Measurements from ENCODE around the gene ITGBL1. TPM values are rescaled to one million over a fixed set of nuclear protein-coding genes. Genes with fewer than 3 reads are reported as not detected.

Gene ITGBL1
- total and polyA plus RNA-seq, 2 of the 8 experiments (the other 6 are each of a cell fraction or from before 2014, with no cell fraction given) = not detected

- H3K4ac ChIP-seq (replicated peaks; ENCODE audit: insufficient read length, low read depth, low read length) = no peak overlapping the region
- H4K5ac ChIP-seq (ENCODE audit: insufficient read length, low read depth, low read length) = no peak overlapping the region
- H3K4me2 ChIP-seq (ENCODE audit: insufficient read depth in 1 of 2, low read depth in 2 of 2, low read length in 2 of 2) = no peak overlapping the region
- no peak overlapping the region for H4K91ac ChIP-seq (replicated peaks; ENCODE audit: insufficient read length, low read length)
- H3K18ac ChIP-seq (ENCODE audit: extremely low read depth, low read length) = no peak overlapping the region
- H2BK12ac ChIP-seq (ENCODE audit: low read depth, low read length) = no peak overlapping the region
- no peaks in the 10 kb centered on the region for H3K23me2 ChIP-seq (ENCODE audit: low read depth, low read length)
- H3K27ac ChIP-seq (ENCODE audit: low read depth, low read length) = no peak overlapping the region
- peaks cover 0 to 1% (median 0%) of the 10 kb centered on the region in 4 experiments; a peak in 1 of 7 replicates for H3K27me3 ChIP-seq (replicated peaks in 1 of 4; ENCODE audit: control insufficient read depth in 3 of 4, extremely low read depth in 1 of 4, insufficient read depth in 3 of 4, low read length in 3 of 4)
- FAIRE-seq (no peak), DNase-seq (ENCODE audit: low read depth in 1 of 2, low spot score in 2 of 2) (no peak)
- H3K56ac ChIP-seq (replicated peaks; ENCODE audit: insufficient read length, low read depth, low read length) = no peak overlapping the region
- H3K79me1 ChIP-seq (ENCODE audit: low read depth, low read length) = no peaks in the 10 kb centered on the region
- H3K79me2 ChIP-seq (ENCODE audit: control insufficient read depth in 1 of 2, insufficient read depth in 2 of 2, low read length in 2 of 2) = no peaks in the 10 kb centered on the region
- 0 out of 2 replicates have a peak overlapping the region, but pooled peaks have one; percentile 21 for H2AFZ ChIP-seq (ENCODE audit: low read length)
- no peak overlapping the region for H2BK15ac ChIP-seq (ENCODE audit: low read length)
- no peaks in the 10 kb centered on the region for H3K4me1 ChIP-seq (replicated peaks in 1 of 4; ENCODE audit: control insufficient read depth in 3 of 4, insufficient read depth in 4 of 4, low read length in 3 of 4)
- no peaks in the 10 kb centered on the region for H3K36me3 ChIP-seq (ENCODE audit: control insufficient read depth in 2 of 4, insufficient read depth in 4 of 4, low read length in 3 of 4)
- no peak overlapping the region for H3K23ac ChIP-seq (ENCODE audit: insufficient read length)
- no peak overlapping the region for H4K8ac ChIP-seq (ENCODE audit: extremely low read depth, insufficient read depth, low read length)
- no peak overlapping the region for H3K9ac ChIP-seq (replicated peaks in 1 of 4; ENCODE audit: extremely low read depth in 1 of 4, low read depth in 3 of 4, low read length in 3 of 4)
- no peak for TF ChIP-seq JUN (IDR thresholded peaks at IDR 0.05; ENCODE audit: low read depth, low read length)
- no peak for TF ChIP-seq SP2 (IDR thresholded peaks at IDR 0.05; ENCODE audit: low read length)
- no peak for TF ChIP-seq MAX (IDR thresholded peaks at IDR 0.05)
- TF ChIP-seq EGR1 (IDR thresholded peaks at IDR 0.05; ENCODE audit: borderline replicate concordance, low read depth, low read length) = no peak
- no peak for TF ChIP-seq ASH2L (IDR thresholded peaks at IDR 0.05; ENCODE audit: low read length)
- no peak for TF ChIP-seq CREB1 (IDR thresholded peaks at IDR 0.05)
- TF ChIP-seq BRCA1 (IDR thresholded peaks at IDR 0.05; ENCODE audit: low read depth, low read length) = no peak
- no peak for TF ChIP-seq JUND (IDR thresholded peaks at IDR 0.05; ENCODE audit: low read length)
- no peak for TF ChIP-seq SIRT6 (IDR thresholded peaks at IDR 0.05; ENCODE audit: low read length)
- no peak for TF ChIP-seq SRF (IDR thresholded peaks at IDR 0.05; ENCODE audit: low read depth, low read length)
- no peak for TF ChIP-seq MAFK (IDR thresholded peaks at IDR 0.05; ENCODE audit: low read depth, low read length)
- no peak overlapping the region for H3K14ac ChIP-seq (ENCODE audit: insufficient read length)
- no peaks in the 10 kb centered on the region for H4K20me1 ChIP-seq (replicated peaks in 1 of 2; ENCODE audit: control insufficient read depth in 1 of 2, insufficient read depth in 2 of 2, low read length in 2 of 2)
- POLR2A ChIA-PET (ENCODE audit: partially characterized antibody) = no interaction called here
- no peak overlapping the region for H3K4me3 ChIP-seq (ENCODE audit: extremely low read depth in 1 of 4, insufficient read depth in 2 of 4, low read depth in 3 of 4, low read length in 4 of 4)
- H2BK120ac ChIP-seq (replicated peaks; ENCODE audit: low read depth, low read length) = no peak overlapping the region
- no peak overlapping the region for H2BK5ac ChIP-seq (ENCODE audit: low read depth, low read length)
- no peak overlapping the region for H2BK20ac ChIP-seq (ENCODE audit: low read length)
- CTCF ChIA-PET (ENCODE audit: partially characterized antibody) = interaction anchor here (0.6 to 1.0 kb wide), 5 partner anchors 13 to 347 kb away, joined by 3 read pairs; no protein-coding TSS in a partner anchor
- no peak overlapping the region for H2AK5ac ChIP-seq (ENCODE audit: low read depth, low read length)
- H3K9me3 ChIP-seq (ENCODE audit: insufficient read depth in 2 of 2, low read depth in 1 of 2, low read length in 1 of 2) = no peaks in the 10 kb centered on the region
Observed at GRCh38 chr13:101490406-101491015, 38.0 kb downstream of the ITGBL1 start.
